Measurements from ENCODE around the gene CXXC1.

DNA sequence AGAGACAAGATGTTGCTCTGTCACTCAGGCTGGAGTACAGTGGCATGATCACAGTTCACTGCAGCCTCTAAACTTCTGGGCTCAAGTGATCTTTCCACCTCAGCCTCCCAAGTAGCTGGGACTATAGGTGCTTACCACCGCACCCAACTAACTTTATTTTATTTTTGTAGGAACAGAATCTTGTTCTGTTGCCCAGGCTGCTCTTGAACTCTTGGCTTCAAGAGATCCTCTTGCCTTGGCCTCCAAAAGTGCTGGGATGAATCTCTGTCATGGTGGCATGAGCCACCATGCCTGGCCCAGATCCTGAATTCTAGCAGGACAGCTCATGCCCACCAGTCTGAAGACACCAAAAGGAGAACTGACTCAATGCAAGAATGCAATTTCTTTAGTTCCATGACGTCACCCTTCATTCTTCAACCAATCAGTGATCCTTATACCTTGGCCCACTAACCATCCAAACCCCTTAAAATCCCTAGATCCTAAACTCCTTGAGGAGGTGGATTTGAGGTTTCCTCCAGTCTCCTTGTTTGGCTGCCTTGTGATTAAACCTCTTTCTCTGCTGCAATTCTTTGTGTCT lies 25.6 kb upstream of the CXXC1 start:
- no peak for TF ChIP-seq POLR2A (IDR thresholded peaks at IDR 0.05)
- TF ChIP-seq, protein P1, sequence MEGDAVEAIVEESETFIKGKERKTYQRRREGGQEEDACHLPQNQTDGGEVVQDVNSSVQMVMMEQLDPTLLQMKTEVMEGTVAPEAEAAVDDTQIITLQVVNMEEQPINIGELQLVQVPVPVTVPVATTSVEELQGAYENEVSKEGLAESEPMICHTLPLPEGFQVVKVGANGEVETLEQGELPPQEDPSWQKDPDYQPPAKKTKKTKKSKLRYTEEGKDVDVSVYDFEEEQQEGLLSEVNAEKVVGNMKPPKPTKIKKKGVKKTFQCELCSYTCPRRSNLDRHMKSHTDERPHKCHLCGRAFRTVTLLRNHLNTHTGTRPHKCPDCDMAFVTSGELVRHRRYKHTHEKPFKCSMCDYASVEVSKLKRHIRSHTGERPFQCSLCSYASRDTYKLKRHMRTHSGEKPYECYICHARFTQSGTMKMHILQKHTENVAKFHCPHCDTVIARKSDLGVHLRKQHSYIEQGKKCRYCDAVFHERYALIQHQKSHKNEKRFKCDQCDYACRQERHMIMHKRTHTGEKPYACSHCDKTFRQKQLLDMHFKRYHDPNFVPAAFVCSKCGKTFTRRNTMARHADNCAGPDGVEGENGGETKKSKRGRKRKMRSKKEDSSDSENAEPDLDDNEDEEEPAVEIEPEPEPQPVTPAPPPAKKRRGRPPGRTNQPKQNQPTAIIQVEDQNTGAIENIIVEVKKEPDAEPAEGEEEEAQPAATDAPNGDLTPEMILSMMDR (IDR thresholded peaks at IDR 0.05), result no peak
- TF ChIP-seq EP300 (IDR thresholded peaks at IDR 0.05), result no peak
